ENCODE measurements around the gene ALG11.
"Not testable (repeated sequence)": the region's sequence is repeated elsewhere in the genome, so short reads cannot be mapped to it uniquely, and the experiment has no call there.

The ALG11 gene

GRCh38 chr13:52030401-52030800 lies 18.2 kb downstream of the ALG11 start:
- not testable (repeated sequence) for DNase-seq

GRCh38 chr13:52033039-52033438 lies 20.8 kb downstream of the ALG11 start:
- no peak for DNase-seq

DNA sequence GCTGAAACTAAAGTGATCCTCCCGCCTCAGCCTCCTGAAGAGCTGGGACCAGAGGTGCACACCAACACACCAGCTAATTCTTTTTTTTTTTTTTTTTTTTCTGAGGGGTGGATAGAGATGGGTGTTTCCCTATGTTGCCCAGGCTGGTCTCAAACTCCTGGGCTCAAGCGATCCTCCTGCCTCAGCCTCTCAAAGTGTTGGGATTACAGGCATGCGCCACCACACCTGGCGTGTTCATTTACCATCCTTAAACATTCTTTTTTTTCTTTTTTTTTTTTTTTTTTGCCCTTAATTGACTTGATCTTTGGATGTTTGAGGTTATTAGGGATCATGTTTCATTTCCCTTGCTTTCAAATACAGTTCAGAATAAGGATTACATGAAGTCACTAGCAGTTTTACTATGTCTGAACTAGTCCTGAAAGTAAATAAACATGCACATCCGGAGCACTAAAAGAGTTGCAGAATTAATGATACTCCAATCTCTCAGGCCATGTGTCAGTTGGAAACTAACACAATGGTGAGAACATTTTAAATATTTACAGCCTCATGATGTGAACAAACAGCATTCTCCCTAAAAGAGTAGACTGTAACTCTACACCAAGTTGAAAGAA lies 22.5 kb downstream of the ALG11 start:
- DNase-seq: peak in 1 of 2 experiments; percentile 8

GRCh38 chr13:52036037-52036436 lies 23.8 kb downstream of the ALG11 start:
- DNase-seq: no peak

GRCh38 chr13:52043675-52044074 lies 31.5 kb downstream of the ALG11 start:
- no peak for DNase-seq

GRCh38 chr13:52047463-52047862 lies 35.3 kb downstream of the ALG11 start:
- DNase-seq: no peak

GRCh38 chr13:52048516-52048915 lies 36.3 kb downstream of the ALG11 start:
- DNase-seq: no peak

GRCh38 chr13:52051400-52051799 lies 39.2 kb downstream of the ALG11 start:
- no peak for DNase-seq

GRCh38 chr13:52053460-52053859 lies 41.3 kb downstream of the ALG11 start:
- no peak for DNase-seq

DNA sequence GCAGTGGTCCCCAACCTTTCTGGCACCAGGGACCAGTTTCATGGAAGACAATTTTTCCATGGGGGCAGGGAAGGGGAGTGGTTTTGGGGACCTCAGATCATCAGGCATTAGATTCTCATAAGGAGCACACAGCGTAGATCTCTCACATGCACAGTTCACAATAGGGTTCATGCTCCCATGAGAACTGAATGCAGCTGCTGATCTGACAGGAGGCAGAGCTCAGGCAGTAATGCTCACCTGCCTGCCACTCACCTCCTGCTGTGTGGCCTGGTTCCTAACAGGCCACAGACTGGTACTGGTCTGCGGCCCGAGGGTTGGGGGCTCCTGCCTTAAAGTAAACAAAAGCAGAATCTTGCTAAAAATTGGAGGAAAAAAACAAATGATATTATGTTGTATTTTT lies 48.9 kb downstream of the ALG11 start:
- not testable (repeated sequence) for DNase-seq

DNA sequence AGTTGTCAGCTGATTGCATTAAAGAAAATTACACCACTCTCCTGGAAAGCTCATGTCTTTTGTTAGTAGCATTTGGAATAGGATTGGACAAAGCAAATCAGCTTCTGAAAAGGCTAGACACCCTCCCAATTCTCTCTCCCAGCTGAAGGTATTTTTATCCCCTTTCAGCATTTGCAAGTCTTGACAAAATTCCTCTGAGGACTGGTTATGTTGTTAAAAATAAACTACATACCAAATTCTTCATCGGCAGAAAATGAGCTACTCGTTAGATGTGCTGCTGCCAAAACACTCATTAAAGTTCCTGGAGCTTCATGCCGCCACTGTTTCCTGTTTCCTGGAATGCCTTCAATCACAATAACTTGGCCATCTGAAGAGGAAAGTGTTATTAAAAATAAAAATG lies 49.4 kb downstream of the ALG11 start:
- DNase-seq: no peak

DNA sequence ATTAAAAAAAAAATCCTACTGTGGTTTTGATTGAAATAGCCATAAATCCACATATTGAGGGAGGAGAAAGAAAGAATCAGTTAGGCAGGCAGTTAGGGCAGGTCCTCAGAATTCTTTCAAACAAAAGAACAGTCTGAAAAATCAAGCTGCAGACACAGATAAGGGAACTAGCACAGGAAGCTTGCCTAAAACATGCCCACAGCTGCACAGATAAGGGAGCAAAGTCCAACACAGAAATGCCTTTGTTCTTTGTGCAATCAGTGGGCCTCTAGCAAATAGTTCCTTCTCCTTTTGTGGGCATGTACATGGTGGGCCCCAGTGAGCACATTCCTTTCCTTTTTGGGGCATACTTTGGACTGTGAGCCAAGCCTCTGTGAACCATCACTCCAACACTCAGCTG lies 55.0 kb downstream of the ALG11 start:
- DNase-seq: no peak

DNA sequence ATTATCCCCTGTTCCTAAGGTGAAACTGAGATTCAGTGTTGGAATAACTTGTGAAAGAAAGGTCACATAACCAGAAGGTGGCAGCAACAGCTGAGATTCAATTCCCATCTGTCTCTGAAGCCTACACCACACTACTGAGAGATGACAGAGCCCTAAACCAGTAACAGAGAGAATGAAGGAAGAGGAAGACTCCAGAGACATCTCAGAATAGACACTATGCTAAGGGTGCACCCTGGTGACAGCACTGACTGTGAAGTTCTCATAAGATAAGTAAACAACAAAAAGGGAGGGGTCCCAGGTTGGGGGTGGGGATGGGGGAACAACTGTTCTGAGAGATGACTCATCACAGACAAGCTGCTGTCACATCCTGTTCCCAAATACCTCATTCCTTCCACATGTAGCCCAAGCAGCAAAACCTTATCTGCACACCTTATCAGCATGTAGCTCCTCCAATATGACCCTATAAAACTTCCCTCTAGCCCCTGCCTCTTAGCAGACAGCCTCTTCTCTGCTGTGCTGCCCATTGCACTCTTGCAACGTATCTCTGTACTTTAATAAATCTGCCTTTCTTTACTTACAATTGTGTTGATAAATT lies 58.8 kb downstream of the ALG11 start:
- DNase-seq: no peak

Measured in NCI-H2081 (cell line).